Lung microvascular endothelial cell (primary cell): Measurements from ENCODE around the gene CLSTN2. TPM values are rescaled to one million over a fixed set of nuclear protein-coding genes. Genes with fewer than 3 reads are reported as not detected.
A peak's percentile ranks its signal among the peaks of the same experiment; 100 is the strongest.

Experiments used
- DNase-seq, 2 donors: peaks; one replicate each; pipeline versions ENCODE4 v3.0.0 to v3.0.0-alpha.2; 2010; ENCODE audit warnings: low read depth in 2 of 2
- total RNA-seq: library from RNA; depleted of rRNA; stranded (reverse); fragments of >200 nt; gene quantifications from 2 replicates; pipeline ENCODE4 v1.2.1, GENCODE V29; 2014

The CLSTN2 gene
- total RNA-seq, 1 donor from 2014 or later = 0.20 TPM

DNA sequence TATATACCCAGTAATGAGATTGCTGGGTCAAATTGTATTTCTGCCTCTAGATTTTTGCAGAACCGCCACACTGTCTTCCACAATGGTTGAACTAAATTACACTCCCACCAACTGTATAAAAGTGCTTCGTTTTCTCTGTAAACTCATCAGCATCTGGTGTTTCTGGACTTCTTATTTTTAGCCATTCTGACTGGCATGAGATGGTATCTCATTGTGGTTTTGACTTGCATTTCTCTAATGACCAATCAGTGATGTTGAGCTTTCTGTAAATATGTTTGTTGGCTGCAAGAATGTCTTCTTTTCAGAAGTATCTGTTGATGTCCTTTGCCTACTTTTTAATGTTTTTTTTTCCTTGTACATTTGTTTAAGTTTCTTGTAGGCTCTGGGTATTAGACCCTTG lies 560.0 kb downstream of the CLSTN2 start:
- no peak for DNase-seq

DNA sequence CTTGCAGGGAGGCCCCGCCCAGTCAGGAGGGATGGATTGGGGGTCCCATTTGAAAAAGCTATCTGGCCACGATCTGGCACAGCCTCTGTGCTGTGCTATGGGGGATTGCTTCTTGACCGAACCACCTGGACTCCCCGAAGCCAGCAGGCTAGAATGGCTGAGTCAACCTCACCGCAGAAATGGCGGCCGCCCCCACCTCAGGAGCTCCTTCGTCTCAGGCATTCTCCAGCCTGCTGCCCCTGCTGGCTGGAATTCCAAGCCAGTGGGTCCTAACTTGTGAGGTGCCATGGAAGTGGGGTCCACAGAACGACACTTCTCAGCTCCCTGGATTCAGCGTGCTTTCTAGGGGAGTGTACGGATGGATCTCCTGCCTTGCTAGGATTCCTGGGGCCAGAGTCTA lies 562.3 kb downstream of the CLSTN2 start:
- DNase-seq = no peak

GRCh38 chr3:140499114-140499757 lies 564.3 kb downstream of the CLSTN2 start:
- DNase-seq = peak; percentile 3 to 4

GRCh38 chr3:140500473-140500872 lies 565.5 kb downstream of the CLSTN2 start:
- DNase-seq = no peak

DNA sequence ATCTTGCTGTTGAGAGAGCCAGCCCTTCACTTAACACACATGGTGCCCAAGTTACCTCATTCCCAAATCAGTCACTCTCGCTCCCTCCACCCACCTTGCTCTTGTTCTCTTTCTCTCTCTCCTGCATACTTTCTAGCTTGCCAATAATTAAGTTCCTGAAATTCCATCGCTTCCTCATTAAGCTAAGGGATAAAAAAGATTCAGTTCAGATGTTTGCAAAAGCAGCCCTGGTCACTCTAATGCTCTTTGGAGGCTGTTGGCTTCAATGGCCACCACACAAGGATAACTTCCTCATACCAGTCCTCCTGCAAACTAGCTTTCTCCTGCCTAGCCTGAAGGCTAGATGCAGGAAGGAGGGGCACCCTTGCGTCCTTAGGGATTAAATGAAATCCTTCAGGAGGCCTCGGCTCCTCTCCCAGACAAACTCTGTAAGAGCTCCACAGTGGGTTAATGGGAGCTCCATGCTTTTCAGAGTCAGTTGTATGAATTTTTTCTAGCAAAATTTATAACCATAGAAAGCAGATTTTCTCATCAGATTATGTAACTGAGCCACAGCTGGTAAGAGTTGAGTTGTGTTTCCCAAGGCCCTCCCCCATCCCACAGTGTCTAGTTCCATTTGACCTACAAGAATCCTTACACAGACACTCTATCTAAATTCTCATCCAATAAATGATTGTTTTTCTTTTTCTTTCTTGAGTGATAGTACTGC lies 566.2 kb downstream of the CLSTN2 start:
- no peak for DNase-seq

DNA sequence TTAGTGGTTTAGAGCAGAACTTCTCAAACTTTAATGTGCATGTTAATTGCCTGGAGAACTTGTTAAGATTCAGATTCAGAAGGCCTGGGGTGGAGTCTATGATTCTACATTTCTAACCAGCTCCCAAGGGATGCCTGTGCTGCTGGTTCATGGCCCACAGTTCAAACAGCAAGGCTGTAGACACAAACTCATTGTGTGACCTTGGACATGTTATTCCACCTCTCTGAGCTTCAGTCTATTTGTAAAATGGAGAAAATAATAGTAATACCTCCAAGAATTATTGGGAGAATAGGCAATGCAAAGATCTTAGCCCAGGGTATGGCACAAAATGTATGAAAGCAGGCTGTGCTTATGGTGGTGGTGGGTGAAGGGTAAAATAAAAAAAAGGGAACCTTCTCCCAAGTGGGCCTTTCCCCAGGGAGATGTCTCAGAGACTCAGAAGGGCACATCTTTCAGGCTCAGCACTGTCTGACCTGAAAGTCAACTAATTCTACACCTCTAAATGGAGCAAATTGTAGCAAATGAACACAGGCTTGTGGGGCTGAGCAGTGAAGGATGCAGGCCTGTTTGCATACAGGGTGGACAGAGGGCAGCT lies 566.9 kb downstream of the CLSTN2 start:
- DNase-seq = no peak

DNA sequence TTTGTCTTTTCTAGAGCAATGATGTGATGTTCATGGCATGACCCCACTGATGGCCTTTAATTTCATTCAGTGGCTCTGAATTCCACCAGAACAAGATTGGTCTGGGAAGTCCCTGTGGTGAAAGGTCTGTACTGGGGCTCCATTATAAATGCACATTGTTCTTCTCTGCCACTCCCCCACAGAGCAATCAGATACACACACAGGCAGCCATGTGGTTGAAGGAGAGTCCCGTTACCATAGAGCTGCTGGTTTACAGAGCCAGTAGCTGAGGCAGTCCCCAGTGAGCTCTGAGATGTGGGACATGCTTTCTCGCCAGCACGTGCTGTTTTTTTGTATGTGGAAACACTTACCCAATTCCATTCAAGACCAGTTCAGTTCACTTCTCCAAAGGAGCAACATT lies 570.2 kb downstream of the CLSTN2 start:
- no peak for DNase-seq

- DNase-seq = no peak
These were observed 570.9 kb downstream of the CLSTN2 start for GRCh38 chr3:140505876-140506275.

GRCh38 chr3:140508550-140508949 lies 573.6 kb downstream of the CLSTN2 start:
- no peak for DNase-seq

DNA sequence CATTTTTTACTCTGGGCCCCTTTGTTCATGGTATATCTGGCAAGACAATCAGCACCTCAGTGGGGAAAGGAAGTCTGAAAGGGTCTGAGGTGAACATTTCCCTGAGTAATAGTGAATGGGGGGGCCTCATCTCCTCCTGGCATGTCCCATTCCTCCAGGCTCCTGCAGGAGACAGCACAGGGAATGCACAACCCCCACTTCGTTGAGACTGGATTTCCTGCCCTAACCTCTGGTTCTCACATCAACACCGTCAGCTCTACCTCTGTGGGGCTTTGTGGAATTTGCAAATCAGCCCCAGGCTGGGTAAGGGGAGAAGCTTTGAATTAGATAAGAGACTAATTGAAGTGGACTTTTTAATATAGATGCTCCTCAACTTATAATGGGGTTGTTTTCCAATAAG lies 574.5 kb downstream of the CLSTN2 start:
- DNase-seq = no peak

DNA sequence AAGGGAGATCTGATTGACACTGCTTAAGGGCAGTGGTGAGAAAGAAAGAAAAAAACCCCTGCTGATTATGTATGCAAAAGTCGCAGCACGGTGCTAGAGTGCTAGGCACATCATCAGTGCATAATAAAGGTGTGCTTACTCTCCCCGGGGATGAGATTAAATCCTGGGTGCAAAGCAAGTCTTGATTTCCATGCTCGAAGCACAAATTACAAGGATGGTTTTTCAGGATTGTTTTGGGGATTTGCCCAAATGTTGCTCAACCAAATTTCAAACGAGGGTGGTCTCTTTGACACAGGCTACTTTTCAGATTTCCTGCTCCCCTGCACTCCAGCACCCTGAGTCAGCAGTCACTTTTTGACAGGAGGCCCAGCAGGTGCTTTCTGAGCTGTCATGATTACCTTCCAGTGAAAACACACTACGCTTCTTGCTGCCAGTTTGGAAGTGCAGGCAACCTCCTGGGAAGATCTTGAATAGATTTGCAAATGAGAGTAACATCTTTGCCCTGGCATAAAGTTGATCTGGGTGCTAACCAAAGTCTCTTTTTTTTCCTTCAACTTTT lies 575.4 kb downstream of the CLSTN2 start:
- DNase-seq = no peak

DNA sequence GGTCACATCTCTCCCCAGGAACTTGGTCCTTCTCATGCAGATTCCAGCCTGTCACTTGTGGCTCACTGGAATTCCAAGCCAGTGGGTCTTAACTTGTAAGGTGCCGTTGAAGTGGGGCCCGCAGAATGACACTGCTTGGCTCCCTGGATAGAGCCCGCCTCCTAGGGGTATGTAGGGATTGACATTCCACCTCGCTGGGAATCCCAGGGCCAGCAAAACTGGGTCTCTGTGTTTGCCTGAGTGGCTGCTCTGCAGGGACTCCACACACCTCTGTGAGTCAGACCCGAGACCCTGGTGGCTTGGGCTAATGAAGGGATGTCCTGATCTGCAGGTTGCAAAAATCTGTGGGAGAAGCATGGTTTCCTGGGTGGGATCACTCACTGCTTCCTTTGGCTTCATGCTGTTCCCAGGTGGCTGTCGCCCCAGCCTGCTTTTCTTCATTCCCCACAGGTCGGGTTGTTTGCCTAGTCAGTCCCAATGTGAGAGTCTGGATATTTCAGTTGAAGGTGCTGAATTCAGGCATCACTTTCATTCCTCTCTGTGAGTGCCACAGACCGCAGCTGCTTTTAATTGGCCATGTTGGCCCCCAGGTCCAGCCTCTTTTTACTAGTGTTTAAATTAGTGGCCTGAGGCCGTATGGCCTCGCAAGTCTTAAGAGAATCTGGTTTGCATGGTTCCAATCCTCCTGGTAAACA lies 586.9 kb downstream of the CLSTN2 start:
- DNase-seq = no peak

DNA sequence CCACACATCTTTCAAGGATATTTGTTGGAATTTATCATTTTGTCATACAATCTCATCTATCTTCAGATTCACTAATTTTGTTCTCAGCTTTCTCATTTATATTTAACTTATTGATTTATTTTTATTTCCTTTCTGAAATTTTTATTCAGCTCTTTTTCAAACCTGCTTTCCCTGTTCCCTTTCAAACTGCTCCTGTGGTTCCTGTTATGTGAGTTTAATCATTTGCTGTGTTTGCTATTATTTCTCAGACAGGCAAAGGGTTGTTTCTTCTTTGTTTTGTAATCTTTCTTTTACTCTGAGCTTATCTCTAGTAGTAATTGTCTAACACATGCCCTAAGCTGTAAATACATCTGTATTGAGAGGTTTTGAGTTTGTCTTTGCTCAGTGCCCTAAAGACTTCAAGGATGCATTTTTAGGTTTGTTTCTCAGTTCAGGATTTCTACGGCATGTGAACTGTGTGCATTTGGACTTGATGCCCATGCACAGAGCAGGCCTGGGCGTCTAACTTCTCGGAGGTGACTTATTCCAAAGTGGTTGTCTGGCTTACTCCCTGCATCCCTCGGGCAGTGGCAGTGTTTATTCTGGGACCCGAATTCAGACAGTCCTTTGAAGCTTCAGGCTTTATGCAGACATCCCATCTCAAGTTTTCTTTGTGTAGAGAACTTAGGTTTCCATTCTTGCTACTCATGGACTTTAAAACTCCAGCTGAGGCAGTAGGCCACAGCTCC lies 587.8 kb downstream of the CLSTN2 start:
- no peak for DNase-seq

DNA sequence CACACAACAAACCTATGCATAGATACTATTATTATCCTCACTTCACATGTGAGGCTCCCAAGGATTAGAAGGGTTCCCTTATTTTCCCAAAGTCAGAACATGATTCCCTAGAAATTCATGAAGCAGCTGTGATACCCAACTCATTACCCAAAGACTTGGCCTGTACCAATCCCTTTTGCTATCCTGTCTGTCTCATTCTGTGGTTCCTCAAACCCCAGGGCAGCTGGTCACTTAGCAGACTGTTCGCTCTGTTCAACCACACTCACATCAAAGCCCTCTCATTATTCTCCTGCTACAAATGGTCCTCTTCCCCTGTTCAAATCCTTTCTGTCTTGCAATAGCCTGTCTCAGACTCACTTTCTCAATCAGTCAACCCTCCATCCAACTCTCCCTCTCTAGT lies 588.6 kb downstream of the CLSTN2 start:
- DNase-seq = no peak

DNA sequence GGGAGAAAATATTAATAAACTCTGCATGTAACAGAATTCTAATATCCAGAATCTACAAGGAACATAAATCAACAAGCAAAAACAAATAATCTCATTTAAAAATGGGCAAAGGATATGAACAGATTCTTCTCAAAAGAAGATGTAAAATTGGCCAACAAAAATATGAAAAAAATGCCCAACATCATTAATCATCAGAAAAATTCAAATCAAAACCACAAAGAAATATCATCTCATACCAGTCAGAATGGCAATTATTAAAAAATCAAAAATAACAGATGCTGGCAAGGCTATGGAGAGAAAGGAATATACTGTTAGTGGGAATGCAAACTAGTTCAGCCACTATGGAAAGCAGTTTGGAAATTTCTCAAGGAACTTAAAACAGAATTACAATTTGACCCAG lies 592.2 kb downstream of the CLSTN2 start:
- DNase-seq = no peak

GRCh38 chr3:140529096-140529495 lies 594.1 kb downstream of the CLSTN2 start:
- DNase-seq = no peak

DNA sequence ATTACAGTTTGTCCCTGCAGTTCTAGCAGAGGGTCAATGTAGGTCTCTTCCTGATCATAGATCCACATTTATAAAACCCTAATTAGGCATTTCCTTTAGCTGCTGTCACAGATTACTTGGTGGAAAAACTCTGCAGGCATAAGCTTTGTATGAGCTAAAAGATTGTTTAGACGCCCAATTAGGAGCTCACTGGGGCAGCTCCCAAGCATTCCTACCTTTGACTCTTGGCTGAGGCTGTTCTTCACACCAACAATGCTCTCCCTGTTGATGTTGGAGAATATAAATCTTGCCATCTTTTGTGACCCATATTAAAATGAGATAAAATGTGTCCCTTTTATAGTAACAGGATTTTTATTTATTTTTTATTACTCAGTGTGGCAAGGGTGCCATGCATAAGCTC lies 594.6 kb downstream of the CLSTN2 start:
- DNase-seq = no peak

DNA sequence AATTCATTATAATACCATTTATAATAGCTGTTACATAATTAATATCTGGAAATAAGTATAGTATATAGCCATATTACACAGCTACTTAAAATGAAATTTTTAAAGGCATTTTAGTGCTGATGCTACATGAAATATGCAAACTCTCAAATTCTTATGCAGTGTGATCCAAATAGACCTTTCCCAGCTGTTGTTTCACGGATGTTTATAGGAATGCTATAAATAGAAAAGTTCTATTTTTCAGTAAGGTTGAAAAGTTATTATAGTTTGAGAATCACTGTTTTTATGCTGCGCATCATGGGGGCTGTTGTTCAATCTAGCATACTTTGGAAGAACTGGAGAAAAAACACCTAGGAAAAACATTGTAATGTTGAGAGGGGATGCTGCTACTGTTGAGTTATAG lies 595.1 kb downstream of the CLSTN2 start:
- DNase-seq = no peak

DNA sequence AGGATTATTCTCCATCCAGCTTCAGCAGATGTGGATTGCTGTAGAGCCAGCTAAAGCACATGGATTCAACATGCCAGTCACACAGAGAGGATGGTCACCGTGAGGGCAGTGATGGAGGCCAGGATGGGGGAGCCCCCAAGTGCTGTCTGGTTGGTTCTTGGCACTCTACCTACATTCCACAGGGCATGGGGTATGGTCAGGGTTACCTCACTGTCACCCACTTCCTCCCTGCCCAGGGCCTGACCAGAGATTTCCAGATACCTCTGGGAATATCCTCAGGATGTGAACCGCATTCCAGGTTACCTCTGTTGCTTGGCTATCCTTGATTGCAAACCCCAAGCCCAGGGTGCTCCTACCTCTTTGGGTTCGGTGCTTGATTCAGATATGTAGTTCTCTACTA lies 595.6 kb downstream of the CLSTN2 start:
- no peak for DNase-seq

DNA sequence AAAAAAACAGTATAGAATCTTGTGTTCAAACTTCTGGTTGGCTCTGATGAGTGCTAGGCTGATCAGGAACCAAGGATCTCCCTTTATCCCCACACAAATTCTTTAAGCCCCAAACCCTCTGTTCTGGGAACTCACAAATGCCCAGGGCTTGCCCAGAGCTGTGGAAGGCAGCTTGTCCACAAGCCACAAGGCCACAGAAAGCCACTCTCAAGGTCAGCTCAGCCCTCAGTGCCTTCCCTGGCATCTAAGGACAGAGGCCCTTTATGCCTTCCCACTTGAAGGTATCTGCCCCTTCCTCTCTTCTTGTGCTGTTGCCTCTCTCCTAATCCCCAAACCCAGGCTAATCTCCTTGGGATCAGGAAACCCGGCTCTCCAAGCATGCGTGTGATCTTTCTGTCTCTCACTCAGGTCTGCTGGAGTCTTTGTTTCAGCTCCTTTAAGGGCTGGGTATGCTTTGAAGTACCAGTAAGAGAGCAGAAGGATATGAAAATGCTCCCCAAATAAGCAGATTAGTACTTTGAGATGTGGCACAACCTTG lies 597.9 kb downstream of the CLSTN2 start:
- no peak for DNase-seq
